HG02884 (cell line): ENCODE data around the gene EIF5A.

Experiments used
- ATAC-seq: cut with Tn5 transposase; IDR thresholded peaks from one replicate; pipeline ENCODE4 v1.9.1; 2021; ENCODE audit warnings: mild to moderate bottlenecking, moderate library complexity; ENCODE audit not compliant: unreplicated experiment

Gene EIF5A

GRCh38 chr17:7352910-7353635, 45.6 kb downstream of the EIF5A start:
- ATAC-seq: no peak

- no peak for ATAC-seq
These were observed 46.9 kb downstream of the EIF5A start for GRCh38 chr17:7354262-7354843.

- no peak for ATAC-seq
These were observed 47.6 kb downstream of the EIF5A start, which contains the start of gene TMEM95 for GRCh38 chr17:7355053-7355452. TMEM95 (plus strand) TSS chr17:7355156; CDS start chr17:7355205, 49 bp downstream.

GRCh38 chr17:7355573-7355972, 48.1 kb downstream of the EIF5A start:
- ATAC-seq: no peak

- ATAC-seq: no peak
These were observed 48.7 kb downstream of the EIF5A start for GRCh38 chr17:7356072-7356549.

- ATAC-seq: no peak
These were observed 49.3 kb downstream of the EIF5A start for GRCh38 chr17:7356756-7357155.

- no peak for ATAC-seq
These were observed 50.0 kb downstream of the EIF5A start for GRCh38 chr17:7357381-7357780.

- ATAC-seq: no peak
These were observed 54.5 kb downstream of the EIF5A start for GRCh38 chr17:7361906-7362305.
